Measurements from ENCODE around the gene MACROD2. TPM values are rescaled to one million over a fixed set of nuclear protein-coding genes. Genes with fewer than 3 reads are reported as not detected.

MACROD2 gene
- total RNA-seq, 1 donor from 2014 or later = 6.7 TPM

DNA sequence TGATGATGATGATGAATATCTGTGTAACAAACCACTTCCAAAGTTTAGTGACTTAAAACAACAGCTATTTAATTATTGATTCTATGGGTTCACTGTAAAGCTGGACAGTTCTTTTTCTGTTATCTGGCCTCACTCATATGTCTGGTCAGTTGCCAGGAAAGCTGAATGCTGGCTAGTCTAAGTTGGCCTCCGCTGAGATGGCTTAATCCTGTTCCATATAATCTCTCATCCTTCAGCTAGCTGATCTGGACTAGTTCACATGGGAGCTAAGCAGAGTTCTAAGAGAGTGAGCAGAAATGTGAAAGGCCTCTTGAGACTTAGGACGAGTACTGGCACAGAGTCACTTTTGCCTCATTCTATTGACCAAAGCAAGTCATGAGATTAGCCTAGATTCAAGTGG lies 676.8 kb downstream of the MACROD2 start:
- H3K9me3 Mint-ChIP-seq = no peaks in the 10 kb centered on the region
- peaks cover 4% of the 10 kb centered on the region for H3K4me1 Mint-ChIP-seq (ENCODE audit: unreplicated experiment)
- peaks cover 9% of the 10 kb centered on the region for H3K36me3 Mint-ChIP-seq
- TF ChIP-seq, protein P1, sequence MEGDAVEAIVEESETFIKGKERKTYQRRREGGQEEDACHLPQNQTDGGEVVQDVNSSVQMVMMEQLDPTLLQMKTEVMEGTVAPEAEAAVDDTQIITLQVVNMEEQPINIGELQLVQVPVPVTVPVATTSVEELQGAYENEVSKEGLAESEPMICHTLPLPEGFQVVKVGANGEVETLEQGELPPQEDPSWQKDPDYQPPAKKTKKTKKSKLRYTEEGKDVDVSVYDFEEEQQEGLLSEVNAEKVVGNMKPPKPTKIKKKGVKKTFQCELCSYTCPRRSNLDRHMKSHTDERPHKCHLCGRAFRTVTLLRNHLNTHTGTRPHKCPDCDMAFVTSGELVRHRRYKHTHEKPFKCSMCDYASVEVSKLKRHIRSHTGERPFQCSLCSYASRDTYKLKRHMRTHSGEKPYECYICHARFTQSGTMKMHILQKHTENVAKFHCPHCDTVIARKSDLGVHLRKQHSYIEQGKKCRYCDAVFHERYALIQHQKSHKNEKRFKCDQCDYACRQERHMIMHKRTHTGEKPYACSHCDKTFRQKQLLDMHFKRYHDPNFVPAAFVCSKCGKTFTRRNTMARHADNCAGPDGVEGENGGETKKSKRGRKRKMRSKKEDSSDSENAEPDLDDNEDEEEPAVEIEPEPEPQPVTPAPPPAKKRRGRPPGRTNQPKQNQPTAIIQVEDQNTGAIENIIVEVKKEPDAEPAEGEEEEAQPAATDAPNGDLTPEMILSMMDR (conservative IDR thresholded peaks at IDR 0.05) = no peak
- no peak overlapping the region for H3K4me3 Mint-ChIP-seq
- peaks cover 40% of the 10 kb centered on the region for H3K27me3 Mint-ChIP-seq
- H3K27ac Mint-ChIP-seq = no peak overlapping the region
- no peak for DNase-seq (ENCODE audit: extremely low spot score, unreplicated experiment)

DNA sequence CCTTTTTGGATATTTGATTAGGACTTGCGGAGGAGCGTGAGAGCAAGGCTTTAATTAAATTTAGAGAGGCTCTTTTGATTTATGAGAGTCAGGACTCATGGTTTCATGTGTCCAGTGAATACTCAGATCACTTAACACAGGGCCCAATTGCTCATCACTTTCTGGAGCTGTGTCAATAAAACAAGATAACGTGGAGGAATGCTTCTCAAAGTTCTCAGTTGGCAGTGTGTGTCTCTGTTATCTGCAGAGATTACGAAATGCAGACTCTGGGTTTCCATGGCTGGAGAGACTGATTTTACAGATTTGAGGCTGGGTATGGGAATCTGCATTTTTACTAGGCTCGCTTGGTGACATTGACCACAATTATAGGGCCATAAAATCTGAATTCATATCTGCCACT lies 677.8 kb downstream of the MACROD2 start:
- no peak overlapping the region for H3K4me3 Mint-ChIP-seq
- TF ChIP-seq, protein P1 (conservative IDR thresholded peaks at IDR 0.05) = no peak
- no peak overlapping the region for H3K27ac Mint-ChIP-seq
- H3K36me3 Mint-ChIP-seq = peaks cover 9% of the 10 kb centered on the region
- no peaks in the 10 kb centered on the region for H3K9me3 Mint-ChIP-seq
- peaks cover 3% of the 10 kb centered on the region for H3K4me1 Mint-ChIP-seq (ENCODE audit: unreplicated experiment)
- no peak for DNase-seq (ENCODE audit: extremely low spot score, unreplicated experiment)
- peaks cover 41% of the 10 kb centered on the region for H3K27me3 Mint-ChIP-seq

DNA sequence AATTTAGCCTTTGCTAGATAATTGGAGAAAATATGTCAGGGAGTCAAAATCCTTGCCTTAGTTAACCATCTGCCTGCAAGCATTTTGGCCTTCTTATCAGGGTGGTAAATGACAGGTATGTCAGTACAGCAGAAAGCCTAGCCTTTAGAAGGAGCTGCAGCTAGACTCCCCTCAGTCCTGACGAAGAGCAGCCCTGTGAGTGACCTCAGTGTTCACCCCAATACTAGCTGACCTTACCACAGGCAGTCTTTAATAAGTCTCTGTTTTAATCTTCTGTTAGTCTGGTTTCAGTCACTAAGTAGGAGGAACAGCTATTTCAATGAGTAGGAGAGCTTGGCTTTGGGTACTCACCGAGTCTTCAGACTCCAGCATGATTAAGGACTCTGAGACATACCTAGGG lies 682.1 kb downstream of the MACROD2 start:
- DNase-seq (ENCODE audit: extremely low spot score, unreplicated experiment) = no peak
- no peaks in the 10 kb centered on the region for H3K9me3 Mint-ChIP-seq
- no peak overlapping the region for H3K4me3 Mint-ChIP-seq
- H3K27me3 Mint-ChIP-seq = peaks cover 27% of the 10 kb centered on the region
- peaks cover 9% of the 10 kb centered on the region for H3K36me3 Mint-ChIP-seq
- TF ChIP-seq, protein P1 (conservative IDR thresholded peaks at IDR 0.05) = no peak
- peak overlapping the region; percentile 18 for H3K27ac Mint-ChIP-seq
- H3K4me1 Mint-ChIP-seq (ENCODE audit: unreplicated experiment) = peaks cover 3% of the 10 kb centered on the region

DNA sequence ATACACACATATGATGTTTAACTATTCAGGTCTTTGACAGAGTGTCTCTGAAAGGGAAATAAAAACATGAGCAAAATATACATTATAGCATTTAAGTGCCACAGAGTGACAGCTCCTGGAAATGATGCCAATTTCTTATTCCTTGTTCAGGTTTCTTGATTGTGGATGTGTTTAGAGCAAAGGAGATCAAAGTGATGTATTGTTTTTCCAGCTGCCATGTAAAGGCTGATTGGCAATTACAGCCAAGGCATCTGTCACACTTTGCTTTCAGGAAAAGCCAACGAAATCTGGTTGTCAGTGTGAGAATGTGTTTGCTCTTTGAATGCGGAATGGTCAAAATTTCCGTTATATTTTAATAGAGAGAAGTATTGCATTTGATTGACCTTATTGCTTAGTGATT lies 689.9 kb downstream of the MACROD2 start:
- DNase-seq (ENCODE audit: extremely low spot score, unreplicated experiment) = no peak
- no peak overlapping the region for H3K27ac Mint-ChIP-seq
- H3K9me3 Mint-ChIP-seq = no peaks in the 10 kb centered on the region
- TF ChIP-seq, protein P1 (conservative IDR thresholded peaks at IDR 0.05) = no peak
- H3K4me3 Mint-ChIP-seq = no peak overlapping the region
- H3K27me3 Mint-ChIP-seq = peaks cover 4% of the 10 kb centered on the region
- H3K36me3 Mint-ChIP-seq = no peaks in the 10 kb centered on the region
- H3K4me1 Mint-ChIP-seq (ENCODE audit: unreplicated experiment) = peaks cover 5% of the 10 kb centered on the region

DNA sequence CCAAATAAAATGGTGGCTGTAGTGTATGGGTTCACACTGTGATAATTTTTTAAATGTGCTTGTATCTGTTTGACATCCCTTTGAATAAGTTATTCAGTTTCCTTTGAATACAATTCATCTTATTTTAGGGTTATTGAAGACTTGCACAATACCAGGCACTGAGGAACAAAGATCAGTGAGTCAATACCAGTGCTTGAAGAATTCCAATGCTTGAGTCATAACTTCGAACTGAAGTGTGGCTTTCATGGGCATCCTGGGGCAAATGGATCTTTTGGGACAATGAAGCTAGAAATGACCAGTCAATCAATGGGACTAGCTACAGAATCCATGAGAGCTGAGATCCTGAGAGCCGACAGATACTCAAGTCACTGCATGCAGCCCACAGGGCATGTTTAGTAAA lies 692.0 kb downstream of the MACROD2 start:
- no peaks in the 10 kb centered on the region for H3K36me3 Mint-ChIP-seq

More for the DNA sequence above, 692.0 kb downstream of the MACROD2 start:
- TF ChIP-seq, protein P1 (conservative IDR thresholded peaks at IDR 0.05) = no peak
- Mint-ChIP-seq H3K4me3 (no peak overlapping the region), H3K4me1 (ENCODE audit: unreplicated experiment) (peaks cover 5% of the 10 kb centered on the region), H3K27ac (no peak overlapping the region), H3K9me3 (peaks cover 5% of the 10 kb centered on the region), H3K27me3 (peaks cover 4% of the 10 kb centered on the region)
- DNase-seq (ENCODE audit: extremely low spot score, unreplicated experiment) = no peak
